ENCODE data around the gene SLC6A17.

- TF ChIP-seq POLR2AphosphoS5 (IDR thresholded peaks at IDR 0.05; ENCODE audit: borderline replicate concordance, low read depth, low read length) (no peak), EZH2 (IDR thresholded peaks at IDR 0.05) (no peak)
These were observed 99.7 kb downstream of the SLC6A17 start for GRCh38 chr1:110250008-110250407.

Measured in SK-N-MC (cell line).